Liver (tissue), 9 donors: Measurements from ENCODE around the gene PREP. TPM values are rescaled to one million over a fixed set of nuclear protein-coding genes. Genes with fewer than 3 reads are reported as not detected.

Source experiments
- DNase-seq: peaks from one replicate; pipeline ENCODE4 v3.0.0-alpha.2; 2017; ENCODE audit warnings: low spot score
- H3K27ac ChIP-seq, 2 donors: one replicate each; pipeline ENCODE4 v1.7.0; 2013; ENCODE audit warnings: inconsistent platforms in 2 of 2, low read length in 2 of 2, control low read depth in 1 of 2, low read depth in 1 of 2, mild to moderate bottlenecking in 1 of 2
- H3K27me3 ChIP-seq, 4 donors: one replicate each; pipeline versions ENCODE4 v1.6.1 to v1.7.0; 2013; ENCODE audit warnings: low read length in 3 of 4, inconsistent platforms in 1 of 4, mild to moderate bottlenecking in 1 of 4, moderate library complexity in 1 of 4; ENCODE audit not compliant: control insufficient read depth in 4 of 4, insufficient read depth in 4 of 4
- H3K36me3 ChIP-seq, 4 donors: one replicate each; pipeline versions ENCODE4 v1.6.1 to v1.7.0; 2013; ENCODE audit warnings: low read length in 3 of 4, mild to moderate bottlenecking in 3 of 4, low read depth in 1 of 4, moderate library complexity in 1 of 4; ENCODE audit not compliant: control insufficient read depth in 4 of 4, insufficient read depth in 3 of 4
- H3K4me1 ChIP-seq, 4 donors: one replicate each; pipeline versions ENCODE4 v1.6.1 to v1.7.0; 2013; ENCODE audit warnings: low read length in 3 of 4, mild to moderate bottlenecking in 3 of 4, moderate library complexity in 1 of 4; ENCODE audit not compliant: control insufficient read depth in 4 of 4, insufficient read depth in 4 of 4
- H3K4me3 ChIP-seq, 3 donors: one replicate each; pipeline versions ENCODE4 v1.6.1 to v1.7.0; 2013; ENCODE audit warnings: low read length in 3 of 3, control low read depth in 1 of 3, low read depth in 1 of 3, mild to moderate bottlenecking in 1 of 3
- H3K9ac ChIP-seq, 2 donors: one replicate each; pipeline ENCODE4 v1.7.0; 2013; ENCODE audit warnings: low read length in 2 of 2, mild to moderate bottlenecking in 2 of 2, moderate library complexity in 2 of 2, control low read depth in 1 of 2, low read depth in 1 of 2
- H3K9me3 ChIP-seq, 4 donors: one replicate each; pipeline versions ENCODE4 v1.6.1 to v1.7.0; 2013; ENCODE audit warnings: low read length in 3 of 4; ENCODE audit not compliant: control insufficient read depth in 4 of 4
- ATF3 ChIP-seq: IDR thresholded peaks from 2 replicates; pipeline ENCODE4 v1.6.1; 2016; ENCODE audit warnings: antibody characterized with exemption
- EGR1 ChIP-seq, 2 donors: IDR thresholded peaks; 2 replicates each; pipeline ENCODE4 v1.6.1; 2016 to 2018; ENCODE audit warnings: antibody characterized with exemption in 2 of 2, low read depth in 2 of 2
- FOXA1 ChIP-seq: IDR thresholded peaks from 2 replicates; pipeline ENCODE4 v1.6.1; 2016; ENCODE audit warnings: antibody characterized with exemption
- FOXA2 ChIP-seq: IDR thresholded peaks from 2 replicates; pipeline ENCODE4 v1.6.1; 2016; ENCODE audit warnings: antibody characterized with exemption
- GABPA ChIP-seq, 2 donors: IDR thresholded peaks in 1 of 2; conservative IDR thresholded peaks in 1 of 2; 2 replicates each; pipeline ENCODE4 v1.6.1; 2016; ENCODE audit warnings: antibody characterized with exemption in 2 of 2, mild to moderate bottlenecking in 1 of 2, moderate library complexity in 1 of 2
- HNF4A ChIP-seq, 2 donors: conservative IDR thresholded peaks; 2 replicates each; pipeline ENCODE4 v1.6.1; 2016; ENCODE audit warnings: antibody characterized with exemption in 2 of 2, mild to moderate bottlenecking in 2 of 2
- HNF4G ChIP-seq: IDR thresholded peaks from 2 replicates; pipeline ENCODE4 v1.6.1; 2016; ENCODE audit warnings: antibody characterized with exemption
- JUND ChIP-seq, 2 donors: IDR thresholded peaks; 2 replicates each; pipeline ENCODE4 v1.6.1; 2016; ENCODE audit warnings: antibody characterized with exemption in 2 of 2
- NR2F2 ChIP-seq: IDR thresholded peaks from 2 replicates; pipeline ENCODE4 v1.6.1; 2016; ENCODE audit warnings: antibody characterized with exemption
- RAD21 ChIP-seq, 2 donors: IDR thresholded peaks; 2 replicates each; pipeline ENCODE4 v1.6.1; 2016; ENCODE audit warnings: antibody characterized with exemption in 2 of 2, mild to moderate bottlenecking in 2 of 2
- RXRA ChIP-seq, 2 donors: IDR thresholded peaks; 2 replicates each; pipeline ENCODE4 v1.6.1; 2017 to 2018; ENCODE audit warnings: antibody characterized with exemption in 2 of 2, mild to moderate bottlenecking in 1 of 2
- SP1 ChIP-seq: IDR thresholded peaks from 2 replicates; pipeline ENCODE4 v1.6.1; 2018; ENCODE audit warnings: antibody characterized with exemption, mild to moderate bottlenecking
- TAF1 ChIP-seq: conservative IDR thresholded peaks from 2 replicates; pipeline ENCODE4 v1.6.1; 2016; ENCODE audit warnings: antibody characterized with exemption, mild to moderate bottlenecking
- YY1 ChIP-seq: IDR thresholded peaks from 2 replicates; pipeline ENCODE4 v1.6.1; 2016; ENCODE audit warnings: antibody characterized with exemption, mild to moderate bottlenecking
- ZBTB33 ChIP-seq: IDR thresholded peaks from 2 replicates; pipeline ENCODE4 v1.6.1; 2016; ENCODE audit warnings: antibody characterized with exemption
- WGBS: extraction: QIAGEN DNeasy Blood & Tissue Kit; methylation state at CpG from one replicate; pipeline ENCODE4 v1.1.7; 2013; 5-methylcytosine and 5-hydroxymethylcytosine counted together
- polyA plus RNA-seq, 2 donors: library from polyadenylated mRNA; stranded (reverse) in 1 of 2; unstranded in 1 of 2; fragments of 200-250 nt in 1 of 2; fragments of >200 nt in 1 of 2; fragmentation: Nextera tagmentation in 1 of 2; extraction: Ambion mirVana in 1 of 2; gene quantifications; one replicate each; pipeline versions ENCODE4 v1.2.1 to v1.2.3, GENCODE V29; 2013 to 2015
- total RNA-seq, 2 donors: library from RNA; depleted of rRNA; stranded (reverse); fragments of >200 nt; gene quantifications; one replicate each; pipeline ENCODE4 v1.2.3, GENCODE V29; 2014
- TF ChIP-seq, protein P1 (sequence below): IDR thresholded peaks from 2 replicates; pipeline ENCODE4 v1.6.1; 2016; ENCODE audit warnings: antibody characterized with exemption, mild to moderate bottlenecking
- TF ChIP-seq, protein P2 (sequence below): IDR thresholded peaks from 2 replicates; pipeline ENCODE4 v1.6.1; 2016; ENCODE audit warnings: antibody characterized with exemption
- donor health status: healthy.
- donor health status: healthy.
- donor health status: healthy.
- donor health status: healthy.
- donor health status: healthy.

The PREP gene
- total and polyA plus RNA-seq, 4 donors = 7.3 to 17.7 (median 13.0) TPM

DNA sequence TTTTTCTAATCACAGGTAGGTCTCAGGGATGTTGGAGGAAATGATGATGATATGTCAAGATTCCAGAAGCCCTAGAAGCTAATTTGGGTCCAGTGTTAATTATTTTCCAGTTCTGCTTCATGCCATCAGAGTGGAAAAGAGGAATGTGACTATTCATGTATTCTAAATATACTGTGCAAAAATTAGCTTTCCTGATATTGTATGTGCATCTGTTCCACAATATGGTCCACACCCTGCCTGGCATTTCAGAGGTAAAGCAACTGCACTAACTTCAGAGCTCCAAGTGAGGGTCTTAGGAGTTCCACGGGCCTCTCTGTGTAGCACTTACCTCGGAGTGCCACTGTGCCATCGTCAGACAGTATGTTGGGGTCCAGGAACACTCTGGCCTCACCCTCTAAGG lies 27.1 kb downstream of the PREP start:
- H3K27ac ChIP-seq = no peak overlapping the region
- H3K4me1 ChIP-seq = no peaks in the 10 kb centered on the region
- DNase-seq = no peak
- no peaks in the 10 kb centered on the region for H3K9me3 ChIP-seq
- H3K27me3 ChIP-seq = no peaks in the 10 kb centered on the region
- no peak overlapping the region for H3K9ac ChIP-seq
- H3K36me3 ChIP-seq = peaks cover 10 to 35% (median 19%) of the 10 kb centered on the region in 4 donors
- WGBS = 98% methylated on average over 3 of the region's 3 CpGs
- H3K4me3 ChIP-seq = no peak overlapping the region
- TF ChIP-seq TAF1 (no peak), ZBTB33 (no peak)

GRCh38 chr6:105374010-105374420 lies 28.9 kb downstream of the PREP start:
- DNase-seq = no peak
- no peaks in the 10 kb centered on the region for H3K27me3 ChIP-seq
- H3K4me1 ChIP-seq = no peaks in the 10 kb centered on the region
- no peak overlapping the region for H3K9ac ChIP-seq
- TF ChIP-seq YY1 (no peak), HNF4G (no peak), ATF3 (no peak), FOXA1 (no peak), NR2F2 (no peak), JUND (IDR thresholded peaks at IDR 0.05) (no peak), TAF1 (no peak), SP1 (no peak), HNF4A (conservative IDR thresholded peaks at IDR 0.05) (no peak), GABPA (IDR thresholded peaks at IDR 0.05 in 1 of 2, conservative IDR thresholded peaks at IDR 0.05 in 1 of 2) (no peak), EGR1 (IDR thresholded peaks at IDR 0.05; ENCODE audit: low read depth in 2 of 2) (no peak), FOXA2 (no peak), RXRA (IDR thresholded peaks at IDR 0.05) (no peak), RAD21 (IDR thresholded peaks at IDR 0.05) (no peak)
- TF ChIP-seq, protein P1, sequence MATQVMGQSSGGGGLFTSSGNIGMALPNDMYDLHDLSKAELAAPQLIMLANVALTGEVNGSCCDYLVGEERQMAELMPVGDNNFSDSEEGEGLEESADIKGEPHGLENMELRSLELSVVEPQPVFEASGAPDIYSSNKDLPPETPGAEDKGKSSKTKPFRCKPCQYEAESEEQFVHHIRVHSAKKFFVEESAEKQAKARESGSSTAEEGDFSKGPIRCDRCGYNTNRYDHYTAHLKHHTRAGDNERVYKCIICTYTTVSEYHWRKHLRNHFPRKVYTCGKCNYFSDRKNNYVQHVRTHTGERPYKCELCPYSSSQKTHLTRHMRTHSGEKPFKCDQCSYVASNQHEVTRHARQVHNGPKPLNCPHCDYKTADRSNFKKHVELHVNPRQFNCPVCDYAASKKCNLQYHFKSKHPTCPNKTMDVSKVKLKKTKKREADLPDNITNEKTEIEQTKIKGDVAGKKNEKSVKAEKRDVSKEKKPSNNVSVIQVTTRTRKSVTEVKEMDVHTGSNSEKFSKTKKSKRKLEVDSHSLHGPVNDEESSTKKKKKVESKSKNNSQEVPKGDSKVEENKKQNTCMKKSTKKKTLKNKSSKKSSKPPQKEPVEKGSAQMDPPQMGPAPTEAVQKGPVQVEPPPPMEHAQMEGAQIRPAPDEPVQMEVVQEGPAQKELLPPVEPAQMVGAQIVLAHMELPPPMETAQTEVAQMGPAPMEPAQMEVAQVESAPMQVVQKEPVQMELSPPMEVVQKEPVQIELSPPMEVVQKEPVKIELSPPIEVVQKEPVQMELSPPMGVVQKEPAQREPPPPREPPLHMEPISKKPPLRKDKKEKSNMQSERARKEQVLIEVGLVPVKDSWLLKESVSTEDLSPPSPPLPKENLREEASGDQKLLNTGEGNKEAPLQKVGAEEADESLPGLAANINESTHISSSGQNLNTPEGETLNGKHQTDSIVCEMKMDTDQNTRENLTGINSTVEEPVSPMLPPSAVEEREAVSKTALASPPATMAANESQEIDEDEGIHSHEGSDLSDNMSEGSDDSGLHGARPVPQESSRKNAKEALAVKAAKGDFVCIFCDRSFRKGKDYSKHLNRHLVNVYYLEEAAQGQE = no peak
- TF ChIP-seq, protein P2, sequence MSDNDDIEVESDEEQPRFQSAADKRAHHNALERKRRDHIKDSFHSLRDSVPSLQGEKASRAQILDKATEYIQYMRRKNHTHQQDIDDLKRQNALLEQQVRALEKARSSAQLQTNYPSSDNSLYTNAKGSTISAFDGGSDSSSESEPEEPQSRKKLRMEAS = no peak
- H3K36me3 ChIP-seq = peaks cover 10 to 35% (median 19%) of the 10 kb centered on the region in 4 donors
- H3K4me3 ChIP-seq = no peak overlapping the region
- no peaks in the 10 kb centered on the region for H3K9me3 ChIP-seq
- WGBS = 87% methylated on average over 4 of the region's 4 CpGs
- no peak overlapping the region for H3K27ac ChIP-seq
